CD4-positive, alpha-beta T cell treated with Interleukin-1 beta for 1 hour (primary cell): ENCODE results near the gene KRT6C.
"Not testable (repeated sequence)": the region's sequence is repeated elsewhere in the genome, so short reads cannot be mapped to it uniquely, and the experiment has no call there.

Experiments
- DNase-seq, 2 donors: peaks; one replicate each; pipeline ENCODE4 v3.0.0-alpha.2; 2020 to 2022

KRT6C gene

GRCh38 chr12:52473768-52474167 is at the start of gene KRT6C:
TSS of gene KRT6C (minus strand) at chr12:52473805. CDS start at chr12:52473737, 68 bp downstream.
- DNase-seq = no peak

DNA sequence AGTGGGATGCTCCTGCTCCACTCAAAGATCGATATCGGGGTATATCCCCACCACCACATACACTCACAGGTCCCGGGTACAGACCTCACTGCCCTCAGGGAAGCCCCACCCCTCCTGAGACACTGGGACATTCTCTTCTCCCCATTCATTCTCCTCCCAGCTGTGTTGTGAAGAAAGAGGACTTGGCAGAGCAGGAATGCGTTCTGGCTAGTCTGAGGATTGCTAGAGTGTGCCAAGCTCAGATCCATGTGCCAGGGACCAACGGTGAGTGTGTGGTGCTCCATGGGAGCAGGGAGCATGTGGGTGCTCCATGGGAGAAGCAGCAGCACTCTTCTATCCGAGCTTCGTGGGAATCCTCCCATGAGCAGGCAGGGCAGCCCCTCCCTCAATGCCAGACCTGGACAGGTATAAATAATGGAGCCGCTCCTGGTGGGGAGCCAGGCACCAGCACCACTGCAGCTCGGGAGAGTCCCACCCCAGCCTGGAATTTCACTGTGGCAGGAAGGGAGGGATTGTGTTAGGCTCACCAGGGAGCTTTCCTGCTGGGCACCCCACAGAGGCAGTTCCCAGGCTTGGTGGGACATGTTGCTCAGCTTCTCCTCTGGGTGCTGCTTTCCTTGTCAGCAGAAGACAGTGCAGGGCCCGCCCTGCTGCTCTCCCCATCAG is 48.9 kb upstream of the KRT6C start:
- no peak for DNase-seq

DNA sequence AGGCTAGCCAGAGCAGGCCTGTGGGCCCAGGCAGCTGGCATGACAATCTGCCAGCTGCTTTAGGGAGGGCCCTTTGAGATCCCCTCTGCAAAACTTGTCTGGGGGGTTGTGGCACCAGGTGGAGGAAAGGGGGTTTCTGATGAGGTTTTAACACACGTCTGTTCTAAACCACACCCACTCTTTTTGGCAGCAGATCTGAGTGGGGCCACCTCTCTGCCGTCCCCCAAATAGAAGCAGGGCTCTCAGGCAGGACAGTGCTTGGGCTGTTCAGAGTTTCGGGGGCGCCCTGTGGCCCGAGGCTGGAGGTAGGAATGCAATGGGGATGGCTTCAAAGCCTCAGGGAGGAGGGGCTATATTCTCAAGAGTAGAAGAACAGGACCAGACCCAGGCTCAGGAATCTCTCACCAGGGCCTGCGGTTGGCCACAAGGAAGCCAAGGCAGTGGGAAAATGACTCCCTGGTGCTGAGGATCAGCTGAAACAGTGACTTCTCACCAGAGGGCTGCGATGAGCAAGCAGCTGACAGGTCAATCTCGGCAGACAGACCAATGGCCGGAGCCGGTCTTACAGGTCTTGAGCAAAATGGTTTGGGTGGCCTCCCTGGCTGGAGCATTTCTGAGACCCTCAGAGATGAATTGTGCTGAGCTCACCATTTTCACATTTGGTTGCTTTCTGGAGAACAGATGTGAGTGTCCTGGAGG is 48.1 kb upstream of the KRT6C start:
- no peak for DNase-seq

DNA sequence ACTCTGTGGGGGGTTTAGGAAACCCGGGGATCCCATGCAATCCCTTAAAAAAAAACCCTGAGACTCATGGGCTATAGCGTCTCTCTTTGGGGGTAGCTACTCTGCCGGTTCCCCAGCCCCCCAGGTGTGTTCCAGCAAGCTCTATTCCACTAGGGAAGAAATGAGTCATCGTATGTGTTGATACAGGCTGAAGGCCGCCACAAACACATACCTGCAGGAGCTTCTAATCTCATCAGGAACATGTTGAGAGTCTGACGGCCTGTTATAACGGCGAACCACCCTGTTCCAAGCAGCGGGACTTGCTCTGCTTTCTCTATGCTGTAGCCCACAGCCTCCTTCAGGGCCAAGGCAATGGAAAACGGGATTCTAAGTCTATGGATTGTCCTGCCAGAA is 47.6 kb upstream of the KRT6C start:
- no peak for DNase-seq

- no peak for DNase-seq
Observed at GRCh38 chr12:52519826-52520662, 46.4 kb upstream of the KRT6C start, which contains the start of gene KRT5. TSS of gene KRT5 (minus strand) at chr12:52520394. CDS start at chr12:52520296, 98 bp downstream.

DNA sequence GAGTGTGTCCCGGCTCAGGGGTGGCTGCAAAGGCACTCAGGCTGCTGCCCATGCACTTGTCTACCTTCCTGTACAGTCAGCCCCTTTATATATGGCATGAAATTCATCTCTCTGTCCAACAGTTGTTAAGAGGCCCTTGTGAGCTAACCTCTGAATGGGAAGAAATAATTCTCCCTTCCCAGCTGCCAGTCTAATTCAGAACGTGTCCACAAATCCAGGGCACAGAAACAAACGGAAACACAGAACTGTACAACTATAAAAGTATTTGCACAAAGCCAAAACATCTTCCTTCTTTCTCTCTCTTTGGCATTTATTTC is 45.7 kb upstream of the KRT6C start:
- DNase-seq = no peak

GRCh38 chr12:52518574-52519386 is 45.2 kb upstream of the KRT6C start:
- no peak for DNase-seq

DNA sequence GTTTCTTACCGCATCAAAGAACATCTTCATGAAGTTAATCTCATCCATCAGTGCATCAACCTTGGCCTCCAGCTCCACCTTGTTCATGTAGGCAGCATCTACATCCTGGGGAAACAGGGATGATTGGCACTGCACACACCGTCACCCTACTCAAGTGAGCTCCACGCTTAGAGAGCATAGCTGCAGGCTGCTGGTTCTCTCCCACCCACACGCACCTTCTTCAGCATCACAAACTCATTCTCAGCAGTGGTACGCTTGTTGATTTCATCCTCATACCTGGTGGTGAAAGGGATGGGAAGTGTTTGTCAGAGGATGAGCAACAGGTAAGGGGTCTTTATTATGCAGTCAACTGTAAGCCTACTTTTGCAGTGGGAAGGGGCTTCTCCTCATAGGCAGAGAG is 44.3 kb upstream of the KRT6C start:
- DNase-seq = no peak

DNA sequence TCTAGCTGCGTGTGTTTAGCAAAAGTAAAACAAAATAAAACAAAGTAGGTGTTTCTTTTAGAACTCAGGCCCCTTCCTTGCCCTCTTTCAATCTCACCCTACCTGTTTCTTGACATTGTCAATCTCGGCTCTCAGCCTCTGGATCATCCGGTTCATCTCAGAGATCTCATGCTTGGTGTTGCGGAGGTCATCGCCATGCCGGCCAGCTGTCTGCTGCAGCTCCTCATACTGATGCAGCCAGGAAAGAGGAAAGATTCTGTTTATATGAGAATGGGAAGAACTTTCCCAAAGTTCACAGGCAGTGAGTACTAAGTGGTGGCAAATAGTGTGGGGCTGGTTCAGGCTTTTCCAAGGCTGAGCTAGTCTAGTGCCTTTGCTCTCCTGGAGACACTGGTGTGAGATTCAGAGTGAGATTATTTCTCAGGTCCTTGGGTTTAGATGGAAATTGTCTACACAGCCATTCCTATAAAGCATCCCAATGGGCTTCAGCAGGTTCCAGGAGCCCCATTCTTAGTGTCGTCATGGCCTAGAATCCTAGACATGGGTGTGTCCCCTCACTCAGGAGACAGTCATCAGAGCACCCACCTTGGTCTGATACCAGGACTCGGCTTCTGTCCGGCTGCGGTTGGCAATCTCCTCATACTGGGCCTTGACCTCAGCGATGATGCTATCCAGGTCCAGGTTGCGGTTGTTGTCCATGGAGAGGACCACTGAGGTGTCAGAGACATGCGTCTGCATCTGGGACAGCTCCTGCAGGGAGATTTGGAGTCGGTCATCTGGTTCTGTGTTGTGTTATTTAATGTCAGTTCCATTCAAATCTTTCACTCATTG is 43.6 kb upstream of the KRT6C start:
- DNase-seq = no peak

- DNase-seq = no peak
Observed at GRCh38 chr12:52515927-52516831, 42.6 kb upstream of the KRT6C start.

DNA sequence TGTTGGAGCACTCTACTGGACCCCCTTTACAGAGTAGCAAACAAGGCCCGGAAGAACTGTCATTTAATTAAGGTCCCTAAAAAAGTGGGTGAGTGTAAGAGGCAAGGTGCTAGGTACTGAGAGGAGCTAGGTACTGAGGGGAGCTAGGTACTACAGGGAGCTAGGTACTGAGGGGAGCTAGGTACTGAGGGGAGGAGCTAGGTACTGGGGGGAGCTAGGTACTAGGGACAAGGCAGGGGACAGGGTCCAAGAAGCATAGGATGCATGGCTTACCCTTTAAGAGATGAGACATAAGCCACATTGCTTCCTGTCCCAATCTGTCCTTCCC is 41.7 kb upstream of the KRT6C start:
- no peak for DNase-seq

GRCh38 chr12:52514471-52515318 is 41.1 kb upstream of the KRT6C start:
- no peak for DNase-seq

DNA sequence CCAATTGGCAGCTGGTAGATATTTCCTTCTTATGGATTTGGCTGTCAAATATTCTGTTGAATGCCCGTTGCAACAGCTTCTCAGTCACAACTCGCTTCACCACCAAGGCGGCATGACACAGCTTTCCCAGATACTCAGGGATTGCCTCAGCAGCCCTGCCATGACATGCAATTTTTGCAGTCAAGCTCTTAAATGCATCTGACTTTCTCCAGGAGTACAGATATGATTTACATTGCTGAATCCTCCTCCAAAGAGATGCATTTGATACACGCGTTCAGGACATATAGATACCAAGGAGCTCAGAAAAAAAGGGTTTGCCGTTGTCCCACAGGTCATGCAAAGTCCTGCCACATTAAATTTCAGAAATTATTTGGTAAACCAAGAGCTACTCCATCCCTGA is 40.1 kb upstream of the KRT6C start:
- DNase-seq = no peak

DNA sequence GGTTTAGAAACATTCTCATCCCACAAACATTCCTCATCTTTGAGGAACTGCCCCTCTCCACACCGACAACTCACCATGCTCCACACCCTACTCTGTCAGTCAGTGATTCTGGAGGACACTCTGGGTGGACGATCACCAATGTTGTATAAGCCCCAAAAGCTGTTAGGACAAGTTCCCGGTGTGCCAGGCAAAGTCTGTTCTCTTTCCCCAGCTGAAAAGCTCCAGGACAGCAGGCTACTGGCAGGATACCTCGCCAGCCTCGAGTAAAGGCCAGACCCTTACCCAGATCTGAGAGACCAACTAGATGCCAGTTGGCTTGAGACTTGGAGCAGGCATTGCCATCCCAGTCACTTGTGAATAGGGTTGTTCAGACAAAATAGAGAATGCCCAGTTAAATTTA is 34.6 kb upstream of the KRT6C start:
- no peak for DNase-seq

- DNase-seq = peak in 1 of 2 donors; percentile 29
Observed at GRCh38 chr12:52506858-52507715, 33.5 kb upstream of the KRT6C start.

- DNase-seq = no peak
Observed at GRCh38 chr12:52502877-52503276, 29.3 kb upstream of the KRT6C start.

DNA sequence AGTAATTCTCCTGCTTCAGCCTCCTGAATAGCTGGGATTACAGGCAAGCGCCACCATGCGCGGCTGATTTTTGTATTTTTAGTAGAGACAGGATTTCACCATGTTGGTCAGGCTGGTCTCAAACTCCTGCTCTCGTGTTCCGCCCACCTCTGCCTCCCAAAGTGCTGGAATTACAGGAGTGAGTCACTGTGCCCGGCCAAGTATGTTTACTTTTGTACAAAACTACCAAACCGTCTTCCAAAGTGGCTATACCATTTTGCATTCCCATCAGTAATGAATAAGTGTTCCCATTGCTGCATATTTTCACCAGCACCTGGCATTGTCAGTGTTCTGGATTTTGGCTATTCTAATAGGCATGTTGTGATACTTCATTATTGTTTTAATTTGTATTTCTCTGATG is 27.9 kb upstream of the KRT6C start:
- DNase-seq = no peak

DNA sequence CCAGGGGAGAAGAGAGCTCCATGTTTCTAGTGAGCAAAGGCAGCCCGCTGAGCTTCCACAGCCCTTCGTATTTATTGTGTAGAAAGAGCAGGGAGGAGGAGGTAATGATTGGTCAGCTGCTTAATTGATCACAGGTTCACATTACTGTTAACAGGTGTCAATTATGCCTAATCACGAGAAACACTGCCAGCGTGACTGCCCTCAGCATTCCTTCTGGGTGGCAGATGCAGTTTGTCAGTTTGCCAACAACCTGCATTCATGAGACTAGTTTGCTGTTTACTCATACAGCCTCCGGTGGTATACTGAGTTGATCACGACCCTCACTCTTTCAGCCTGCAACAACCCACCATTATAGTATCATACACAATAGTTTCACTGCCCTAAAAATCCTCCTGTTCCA is 27.0 kb upstream of the KRT6C start:
- DNase-seq = not testable (repeated sequence)
